Inferior parietal cortex (tissue), 1 donor: Measurements from ENCODE around the gene MYL11.
A peak's percentile ranks its signal among the peaks of the same experiment; 100 is the strongest.

ENCODE experiments used
- DNase-seq: peaks from one replicate; pipeline ENCODE4 v3.0.0-alpha.2; 2016; ENCODE audit errors: extremely low spot score

Gene MYL11

DNA sequence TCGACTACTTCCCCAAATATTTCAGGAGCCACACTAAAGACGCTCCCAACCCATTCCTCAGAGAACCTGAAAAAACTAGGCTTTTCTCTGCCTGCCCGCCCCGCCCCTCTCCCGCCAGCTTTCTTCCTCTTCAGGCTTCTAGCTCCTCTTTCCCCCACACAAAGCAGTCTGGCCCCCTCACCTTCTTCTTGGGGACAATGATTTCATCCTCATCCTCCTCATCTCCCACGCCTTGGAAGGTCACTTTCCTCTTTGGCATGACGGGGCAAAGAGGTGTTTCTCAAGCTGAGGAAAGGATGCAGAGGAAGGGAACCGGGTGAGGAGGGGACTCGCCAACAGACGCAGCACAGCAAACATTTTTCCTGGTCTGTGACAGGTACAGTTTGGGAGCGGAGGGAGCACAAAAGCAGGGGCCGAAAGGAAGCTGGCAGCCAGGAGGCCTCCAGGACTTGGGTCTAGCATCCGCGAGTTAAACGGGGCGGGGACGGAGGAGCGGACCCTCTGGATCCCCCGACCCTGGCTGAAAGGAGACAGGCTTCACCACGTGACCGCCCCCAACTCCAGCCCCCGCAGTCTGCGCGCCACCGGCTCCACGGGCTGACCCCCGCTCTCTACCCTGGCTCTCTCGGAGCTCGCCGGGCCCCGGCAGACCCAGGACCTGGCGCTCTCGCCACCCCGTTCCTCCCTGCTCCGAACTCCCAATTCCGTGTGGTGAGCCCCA lies 20.0 kb upstream of the MYL11 start:
- DNase-seq: no peak

- DNase-seq: peak; percentile 100
Measured at GRCh38 chr16:30355144-30355953, 19.3 kb upstream of the MYL11 start, which contains the start of gene CD2BP2. TSS of gene CD2BP2 (minus strand) at chr16:30355308. CDS start at chr16:30354681, 627 bp downstream.

GRCh38 chr16:30355954-30356308 lies 18.7 kb upstream of the MYL11 start:
- no peak for DNase-seq

DNA sequence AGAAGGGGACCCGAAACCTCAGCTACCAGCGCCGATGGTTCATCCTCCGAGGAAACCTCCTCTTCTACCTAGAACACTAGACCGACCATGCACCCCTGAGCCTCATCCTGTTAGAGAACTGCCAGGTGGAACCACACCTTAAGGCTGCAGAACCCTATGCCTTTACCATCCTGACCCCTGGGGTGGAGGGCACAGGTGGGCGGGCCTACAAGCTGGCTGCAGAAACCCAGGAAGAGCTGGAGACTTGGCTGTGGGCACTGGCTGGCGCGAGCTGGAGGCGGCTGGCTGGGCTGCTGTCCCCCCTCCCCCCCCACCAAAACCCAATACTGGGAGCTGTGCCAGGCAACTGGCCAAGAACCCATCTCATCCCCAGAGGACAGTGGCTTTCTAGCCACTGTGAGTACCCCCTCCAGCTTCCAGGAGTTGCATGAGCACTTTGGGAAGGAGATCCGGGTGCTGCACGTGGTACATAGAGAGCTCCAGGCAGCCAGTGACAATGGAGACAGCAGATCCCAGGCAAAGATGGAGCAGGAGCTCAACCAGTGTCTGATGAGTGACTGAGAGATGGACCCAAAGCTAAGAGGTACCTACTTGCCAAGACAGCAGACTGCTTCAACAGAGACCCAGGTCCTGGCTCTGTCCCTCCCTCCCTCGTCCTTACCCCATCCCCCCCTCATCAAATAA lies 18.1 kb upstream of the MYL11 start:
- DNase-seq: no peak

GRCh38 chr16:30357085-30357714 lies 17.4 kb upstream of the MYL11 start:
- DNase-seq: no peak

DNA sequence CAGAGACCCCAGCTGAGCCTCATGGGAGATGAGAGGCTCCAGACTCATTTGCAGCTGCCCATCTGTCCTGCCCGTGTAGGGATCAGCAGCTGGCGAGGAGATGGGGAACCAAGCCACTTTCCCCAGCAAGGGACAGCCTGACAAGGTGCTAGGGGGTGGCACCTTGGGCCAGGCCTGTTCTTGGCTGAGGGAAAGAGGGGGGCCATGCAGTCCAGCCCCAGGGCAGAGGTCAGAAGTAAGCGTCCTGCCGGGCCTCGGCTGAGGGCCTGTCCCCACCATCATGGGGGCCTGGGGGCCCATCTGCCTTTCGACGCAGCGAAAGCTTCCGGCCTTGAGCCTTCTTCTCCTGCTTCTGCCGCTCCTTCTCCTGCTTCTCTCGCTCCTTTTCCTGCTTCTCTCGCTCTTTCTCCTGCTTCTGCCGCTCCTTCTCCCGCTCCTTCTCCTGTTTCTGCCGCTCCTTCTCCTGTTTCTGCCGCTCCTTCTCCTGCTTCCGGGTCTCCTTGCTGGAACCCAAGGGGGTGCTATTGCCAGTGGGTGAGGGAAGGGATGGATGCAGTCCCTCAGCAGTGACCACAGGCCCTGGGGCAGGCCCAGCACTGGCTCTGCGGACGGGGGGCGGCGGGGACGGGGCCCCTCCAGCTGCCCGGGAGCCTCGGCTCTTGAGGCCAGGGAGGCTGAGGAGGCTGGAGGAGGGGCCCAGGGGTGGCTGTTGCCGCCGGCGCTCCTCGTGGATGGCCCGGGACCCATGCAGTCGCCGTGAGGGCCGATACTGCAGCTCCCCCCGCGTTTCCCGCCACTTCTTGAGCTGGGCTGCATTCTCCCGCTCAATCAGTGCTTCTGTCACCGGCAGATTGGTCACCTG lies 16.7 kb upstream of the MYL11 start:
- no peak for DNase-seq

- DNase-seq: no peak
Measured at GRCh38 chr16:30358577-30358936, 16.0 kb upstream of the MYL11 start.

- DNase-seq: no peak
Measured at GRCh38 chr16:30358990-30359870, 15.4 kb upstream of the MYL11 start.

DNA sequence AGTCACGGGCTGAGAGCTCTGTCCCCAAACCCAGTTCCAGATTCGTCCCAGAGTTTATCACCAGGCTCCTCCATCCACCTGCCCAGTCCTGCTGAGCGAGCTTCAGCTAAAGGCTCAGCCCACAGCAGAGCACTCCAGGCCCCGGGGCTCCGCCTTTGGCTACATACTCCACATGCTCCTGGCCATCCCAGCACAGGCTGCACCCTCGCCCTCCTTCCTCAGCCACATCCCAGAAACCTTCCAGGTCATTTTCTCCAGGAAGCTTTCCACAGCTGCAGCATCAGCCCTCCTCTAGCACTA lies 14.8 kb upstream of the MYL11 start:
- DNase-seq: no peak

DNA sequence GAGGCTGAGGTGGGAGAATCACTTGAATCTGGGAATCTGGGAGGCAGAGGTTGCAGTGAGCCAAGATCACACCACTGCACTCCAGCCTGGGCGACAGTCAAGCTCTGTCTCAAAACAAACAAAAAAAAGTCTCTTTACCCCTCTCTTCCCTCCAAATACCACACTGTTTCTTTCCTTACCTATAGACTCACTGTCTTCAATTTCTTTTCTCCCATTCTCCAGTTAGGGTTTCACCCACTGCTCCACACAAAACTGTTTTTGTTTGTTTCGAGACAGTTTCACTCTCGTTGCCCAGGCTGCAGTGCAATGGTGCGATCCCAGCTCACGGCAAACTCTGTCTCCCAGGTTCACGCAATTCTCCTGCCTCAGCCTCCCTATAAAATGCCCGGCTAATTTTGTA lies 13.4 kb upstream of the MYL11 start:
- no peak for DNase-seq

GRCh38 chr16:30365200-30365599 lies 9.4 kb upstream of the MYL11 start:
- DNase-seq: no peak

DNA sequence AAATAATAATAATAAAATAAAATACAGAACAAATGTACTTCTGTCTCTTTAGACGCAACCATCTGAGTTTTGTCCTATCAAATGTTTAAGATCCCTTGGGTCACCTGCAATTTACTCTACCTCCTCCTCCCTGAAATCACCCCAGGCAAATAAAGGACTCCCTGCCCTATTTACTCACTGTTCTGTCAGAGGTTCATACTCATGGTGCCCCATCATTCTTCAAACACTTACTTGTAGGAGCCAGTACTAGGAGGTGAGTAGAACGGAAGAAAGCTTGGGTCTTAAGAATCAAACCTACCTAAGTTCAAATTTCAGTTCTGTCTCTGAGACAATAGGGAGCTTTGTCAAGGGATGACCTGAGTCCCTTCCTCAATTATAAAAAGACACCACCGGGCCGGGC lies 8.1 kb upstream of the MYL11 start:
- no peak for DNase-seq

GRCh38 chr16:30367349-30368009 lies 7.1 kb upstream of the MYL11 start:
- DNase-seq: no peak

- DNase-seq: no peak
Measured at GRCh38 chr16:30368122-30368791, 6.3 kb upstream of the MYL11 start.

DNA sequence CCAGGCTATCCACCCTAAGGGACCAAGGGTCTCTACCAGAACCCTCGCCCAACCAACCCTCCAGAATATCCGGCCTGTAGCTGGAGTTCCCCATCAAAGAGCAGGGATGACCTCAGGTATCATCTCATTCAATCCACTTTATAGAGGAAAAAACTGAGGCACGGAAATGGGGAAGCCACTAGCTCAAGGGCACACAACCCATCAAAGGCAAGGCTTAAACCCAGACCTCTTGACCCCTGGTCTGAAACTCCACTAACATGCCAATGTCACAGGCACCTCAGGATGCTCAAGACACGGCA lies 5.9 kb upstream of the MYL11 start:
- no peak for DNase-seq

DNA sequence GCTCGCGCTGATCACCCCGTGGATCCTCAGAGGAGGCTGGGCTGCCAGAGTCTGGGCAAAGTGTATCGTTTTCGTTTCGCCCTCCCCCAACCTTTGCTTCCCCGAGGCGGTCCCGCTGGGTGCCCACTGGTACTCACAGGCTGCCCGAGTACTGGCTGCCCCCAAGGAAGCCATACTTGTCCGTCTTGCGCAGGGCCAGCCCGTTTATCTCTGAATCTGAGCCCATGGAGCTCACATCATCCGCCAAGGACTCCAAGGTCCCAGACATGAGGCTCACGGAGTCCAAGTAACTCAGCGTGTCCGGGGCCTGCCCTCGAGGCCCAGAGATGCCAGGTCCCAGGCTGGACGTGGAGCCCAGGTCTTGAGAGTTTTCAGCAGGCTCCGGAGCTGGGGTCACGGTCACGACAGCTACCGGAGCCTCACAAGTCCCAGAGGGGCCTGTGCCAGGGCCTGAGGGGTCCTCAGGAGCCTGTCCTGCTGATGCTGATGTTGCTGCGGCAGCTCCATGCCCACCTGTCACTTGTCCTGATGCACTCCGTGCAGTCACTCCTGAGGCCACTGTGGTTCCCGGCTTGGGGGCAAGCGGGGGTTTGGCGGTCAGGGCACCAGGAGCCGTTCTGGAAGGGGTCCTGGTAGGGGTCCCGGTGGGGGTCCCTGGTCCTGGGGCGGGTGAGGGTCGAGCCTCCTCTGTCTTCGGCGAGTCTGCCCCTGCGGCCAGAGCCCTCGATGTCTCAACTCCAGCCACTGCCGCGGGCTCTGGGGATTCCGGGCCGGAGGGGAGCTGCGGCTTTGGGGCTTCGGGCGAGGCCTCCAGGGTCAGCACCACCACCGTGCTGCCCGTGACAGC lies 5.3 kb upstream of the MYL11 start:
- no peak for DNase-seq

- DNase-seq: no peak
Measured at GRCh38 chr16:30369938-30370455, 4.6 kb upstream of the MYL11 start.

DNA sequence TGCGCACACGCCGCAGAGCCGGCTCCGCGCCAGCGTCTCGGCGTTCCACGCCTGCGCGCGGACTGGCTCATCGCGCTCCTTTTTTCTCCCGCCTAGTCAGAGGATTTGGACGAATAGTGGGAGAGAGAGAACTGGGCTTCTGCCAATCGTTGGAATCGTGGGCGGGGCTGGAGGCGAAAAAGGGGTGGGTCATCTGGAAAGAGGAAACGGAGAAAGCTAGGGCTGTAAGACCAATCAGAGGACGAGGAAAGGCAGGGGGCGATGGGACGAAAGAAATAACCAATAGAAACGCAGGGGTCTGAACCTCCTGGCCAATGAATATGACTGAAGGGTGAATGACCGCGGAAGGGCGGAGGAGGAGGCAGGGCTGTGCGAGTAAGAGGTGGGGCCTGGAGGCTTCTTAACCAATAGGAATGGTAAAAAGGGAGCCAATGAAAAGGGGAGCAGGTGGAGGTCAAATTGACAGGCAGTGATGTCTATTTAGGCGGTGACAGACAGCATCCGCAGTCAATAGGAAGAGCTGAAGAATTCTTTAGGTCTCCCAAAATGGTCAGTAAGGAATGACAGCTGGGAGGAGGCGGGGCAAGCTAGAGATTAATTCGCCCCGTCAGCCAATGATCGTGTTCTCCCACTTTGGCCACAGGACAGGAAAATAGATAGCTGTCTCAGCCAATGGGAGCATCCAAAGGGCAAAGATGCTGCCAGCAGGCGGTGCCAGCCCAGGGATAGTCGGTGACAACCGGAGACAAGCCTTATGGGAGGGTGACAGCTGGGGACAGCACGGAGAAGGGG lies 4.0 kb upstream of the MYL11 start, which contains the start of gene TBC1D10B:
Gene TBC1D10B, minus strand, starts transcription at position 39 of the 792 bp plus-strand sequence. CDS start 311 bp downstream, outside the sequence.
- peak; percentile 100 for DNase-seq
